ENCODE results near the gene MVB12B.

DNA sequence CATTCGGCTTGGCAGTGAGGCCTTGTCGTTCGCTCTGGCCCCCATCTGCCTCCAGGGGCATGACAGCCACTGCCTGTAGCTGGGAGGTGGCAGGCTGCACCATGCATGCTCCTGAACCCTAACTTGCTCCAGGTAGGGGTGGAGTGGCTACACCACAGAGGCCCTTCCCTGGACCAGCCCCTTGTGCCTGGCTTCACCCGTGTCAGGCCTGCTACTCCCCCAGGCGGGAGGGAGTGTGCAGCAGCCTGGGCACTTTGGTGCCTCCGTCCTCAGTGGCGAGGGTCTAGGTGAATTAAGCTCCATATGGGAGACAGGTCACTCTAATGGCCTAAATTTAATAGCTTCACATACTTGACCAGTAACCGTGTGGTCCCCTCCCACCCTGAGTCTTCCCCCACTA lies 227.7 kb downstream of the MVB12B start:
- TF ChIP-seq POLR2AphosphoS5 (IDR thresholded peaks at IDR 0.05; ENCODE audit: borderline replicate concordance, low read depth, low read length) = no peak
- TF ChIP-seq EZH2 (IDR thresholded peaks at IDR 0.05) = no peak
